Central memory CD4-positive, alpha-beta T cell (primary cell): ENCODE measurements around the gene SLC26A6.

ENCODE experiments used
- DNase-seq: peaks from one replicate; pipeline ENCODE4 v3.0.0; 2022

Gene SLC26A6

GRCh38 chr3:48661501-48662144 is 26.4 kb upstream of the SLC26A6 start:
- DNase-seq = peak; percentile 66

- DNase-seq = no peak
These were observed 25.6 kb upstream of the SLC26A6 start for GRCh38 chr3:48660800-48661400.

GRCh38 chr3:48656841-48657281 is 21.6 kb upstream of the SLC26A6 start:
- no peak for DNase-seq

GRCh38 chr3:48656061-48656840 is 21.0 kb upstream of the SLC26A6 start:
- peak; percentile 84 for DNase-seq

GRCh38 chr3:48655606-48656005 is 20.3 kb upstream of the SLC26A6 start:
- peak; percentile 48 for DNase-seq

GRCh38 chr3:48655063-48655462 is 19.8 kb upstream of the SLC26A6 start:
- DNase-seq = no peak

GRCh38 chr3:48652923-48653715 is 17.9 kb upstream of the SLC26A6 start:
- DNase-seq = no peak

- no peak for DNase-seq
These were observed 16.5 kb upstream of the SLC26A6 start for GRCh38 chr3:48651771-48652170.

GRCh38 chr3:48650723-48651122 is 15.5 kb upstream of the SLC26A6 start:
- no peak for DNase-seq

- DNase-seq = no peak
These were observed 13.1 kb upstream of the SLC26A6 start for GRCh38 chr3:48648188-48648850.

GRCh38 chr3:48647714-48648113 is 12.5 kb upstream of the SLC26A6 start:
- no peak for DNase-seq

GRCh38 chr3:48644898-48645760 is 9.9 kb upstream of the SLC26A6 start:
- no peak for DNase-seq

- DNase-seq = no peak
These were observed 7.3 kb upstream of the SLC26A6 start for GRCh38 chr3:48642605-48643004.

GRCh38 chr3:48641396-48641795 is 6.1 kb upstream of the SLC26A6 start:
- DNase-seq = no peak

- no peak for DNase-seq
These were observed 4.8 kb upstream of the SLC26A6 start for GRCh38 chr3:48639944-48640606.

GRCh38 chr3:48637305-48637704 is 2.0 kb upstream of the SLC26A6 start:
- DNase-seq = no peak

- DNase-seq = no peak
These were observed 941 bp upstream of the SLC26A6 start for GRCh38 chr3:48636149-48636655.

- DNase-seq = no peak
These were observed 520 bp downstream of the SLC26A6 start for GRCh38 chr3:48634661-48635221.

GRCh38 chr3:48633743-48634142 is 1.5 kb downstream of the SLC26A6 start:
- DNase-seq = no peak

GRCh38 chr3:48633256-48633655 is 2.0 kb downstream of the SLC26A6 start:
- DNase-seq = no peak
